Measurements from ENCODE around the gene DNMBP.

DNMBP gene, protein sequence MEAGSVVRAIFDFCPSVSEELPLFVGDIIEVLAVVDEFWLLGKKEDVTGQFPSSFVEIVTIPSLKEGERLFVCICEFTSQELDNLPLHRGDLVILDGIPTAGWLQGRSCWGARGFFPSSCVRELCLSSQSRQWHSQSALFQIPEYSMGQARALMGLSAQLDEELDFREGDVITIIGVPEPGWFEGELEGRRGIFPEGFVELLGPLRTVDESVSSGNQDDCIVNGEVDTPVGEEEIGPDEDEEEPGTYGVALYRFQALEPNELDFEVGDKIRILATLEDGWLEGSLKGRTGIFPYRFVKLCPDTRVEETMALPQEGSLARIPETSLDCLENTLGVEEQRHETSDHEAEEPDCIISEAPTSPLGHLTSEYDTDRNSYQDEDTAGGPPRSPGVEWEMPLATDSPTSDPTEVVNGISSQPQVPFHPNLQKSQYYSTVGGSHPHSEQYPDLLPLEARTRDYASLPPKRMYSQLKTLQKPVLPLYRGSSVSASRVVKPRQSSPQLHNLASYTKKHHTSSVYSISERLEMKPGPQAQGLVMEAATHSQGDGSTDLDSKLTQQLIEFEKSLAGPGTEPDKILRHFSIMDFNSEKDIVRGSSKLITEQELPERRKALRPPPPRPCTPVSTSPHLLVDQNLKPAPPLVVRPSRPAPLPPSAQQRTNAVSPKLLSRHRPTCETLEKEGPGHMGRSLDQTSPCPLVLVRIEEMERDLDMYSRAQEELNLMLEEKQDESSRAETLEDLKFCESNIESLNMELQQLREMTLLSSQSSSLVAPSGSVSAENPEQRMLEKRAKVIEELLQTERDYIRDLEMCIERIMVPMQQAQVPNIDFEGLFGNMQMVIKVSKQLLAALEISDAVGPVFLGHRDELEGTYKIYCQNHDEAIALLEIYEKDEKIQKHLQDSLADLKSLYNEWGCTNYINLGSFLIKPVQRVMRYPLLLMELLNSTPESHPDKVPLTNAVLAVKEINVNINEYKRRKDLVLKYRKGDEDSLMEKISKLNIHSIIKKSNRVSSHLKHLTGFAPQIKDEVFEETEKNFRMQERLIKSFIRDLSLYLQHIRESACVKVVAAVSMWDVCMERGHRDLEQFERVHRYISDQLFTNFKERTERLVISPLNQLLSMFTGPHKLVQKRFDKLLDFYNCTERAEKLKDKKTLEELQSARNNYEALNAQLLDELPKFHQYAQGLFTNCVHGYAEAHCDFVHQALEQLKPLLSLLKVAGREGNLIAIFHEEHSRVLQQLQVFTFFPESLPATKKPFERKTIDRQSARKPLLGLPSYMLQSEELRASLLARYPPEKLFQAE (N-terminal part only)

DNA sequence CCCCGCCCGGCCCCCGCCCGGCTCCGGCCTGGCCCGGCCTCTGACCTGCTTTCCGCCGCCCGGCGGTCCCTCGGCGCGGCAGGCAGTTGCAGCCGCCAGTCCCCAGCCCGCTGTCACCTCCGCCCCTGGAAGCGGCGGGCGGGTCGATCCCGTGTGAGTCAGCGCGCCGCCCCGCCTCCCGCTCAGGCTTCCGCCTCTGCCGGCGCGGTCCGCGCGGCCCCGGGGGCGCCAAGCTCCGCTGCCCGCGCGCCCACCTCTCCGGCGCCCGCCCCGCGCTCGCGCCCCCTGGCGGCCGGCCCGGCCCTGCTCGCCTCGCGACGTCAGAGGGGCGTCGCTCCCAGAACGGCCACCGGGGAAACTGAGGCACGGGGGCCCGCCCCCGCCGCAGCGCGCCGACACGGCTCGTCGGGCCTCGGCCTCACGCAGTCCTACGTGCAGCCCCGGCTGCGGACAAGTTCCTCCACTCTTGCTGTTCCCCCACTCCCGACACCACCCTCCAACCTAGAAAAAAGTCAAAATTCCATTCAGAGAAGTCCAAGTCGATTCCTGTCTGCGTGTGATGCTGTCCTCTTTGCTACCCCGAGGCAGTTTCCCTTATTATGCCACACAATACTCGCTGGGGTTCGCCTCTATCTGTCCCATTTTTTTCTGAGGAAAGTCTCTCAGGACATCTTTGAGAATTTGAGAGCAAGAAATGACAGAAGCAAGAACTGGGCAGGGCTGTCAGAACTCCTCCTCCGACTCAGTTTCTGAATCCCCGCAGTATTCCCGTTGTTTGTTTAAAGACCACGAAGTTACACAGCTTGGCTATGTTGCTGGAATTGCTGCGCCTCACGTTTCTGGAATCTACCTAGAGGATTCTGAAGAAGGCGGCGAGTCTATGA, at the start of gene DNMBP:
TSS of gene DNMBP (minus strand) at position 155 of the 884 bp plus-strand sequence. CDS start 37,823 bp downstream, outside the sequence.
- peak; percentile 82 for DNase-seq

DNA sequence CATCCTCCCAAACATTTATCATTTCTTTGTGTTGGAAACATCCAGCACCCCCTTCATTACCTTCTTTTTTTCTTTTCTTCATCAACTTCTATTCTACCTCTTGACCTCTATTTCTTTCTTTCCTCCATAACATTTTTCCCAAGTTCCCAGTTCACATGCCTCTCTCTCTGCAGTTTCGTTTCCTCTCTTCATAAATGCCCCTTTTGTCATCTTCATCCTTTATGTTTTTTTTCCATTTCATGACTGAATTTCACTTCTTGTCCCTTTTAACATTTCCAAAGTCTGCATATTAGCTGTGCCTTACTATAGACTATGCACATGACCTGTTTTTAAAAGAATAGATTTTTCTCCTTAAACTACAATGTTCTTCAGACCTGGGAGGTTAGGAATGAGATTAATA, 48.2 kb upstream of the DNMBP start:
- no peak for DNase-seq

DNA sequence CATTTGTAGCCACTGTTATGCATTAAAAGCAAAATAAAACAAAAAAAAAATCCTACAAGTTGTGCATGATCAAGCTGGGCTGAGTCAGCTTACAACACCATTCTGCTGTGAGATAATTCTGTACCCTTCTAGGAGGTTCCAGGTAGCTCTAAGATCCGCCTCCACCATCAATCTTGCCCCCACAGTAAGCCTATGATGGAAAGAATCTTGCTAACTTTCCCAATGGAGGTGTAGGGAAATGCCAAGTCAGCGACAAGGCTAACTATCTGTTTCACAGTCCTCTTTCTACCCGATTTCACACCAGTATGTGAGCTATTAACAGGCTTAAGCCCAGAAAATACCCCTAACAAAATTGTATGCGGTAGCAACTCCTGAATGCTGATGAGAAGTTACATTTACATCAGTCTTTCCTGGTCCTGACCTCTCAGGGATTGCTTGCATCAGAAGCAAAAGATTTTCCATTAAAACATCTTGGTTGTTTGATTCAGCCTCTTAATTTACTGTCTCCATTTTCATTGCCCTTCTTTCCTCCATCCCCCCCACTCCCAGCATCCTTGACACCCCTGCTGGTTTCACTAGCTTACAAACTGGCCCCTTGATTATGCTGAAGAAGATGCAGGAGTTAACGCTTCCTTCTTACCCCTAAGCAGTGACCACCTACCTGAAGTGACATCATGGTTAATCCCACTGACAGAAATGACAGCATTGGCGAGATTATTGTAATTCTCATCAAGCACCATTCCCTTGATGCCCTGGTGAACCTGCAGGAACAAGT, 44.1 kb upstream of the DNMBP start:
- no peak for DNase-seq

DNA sequence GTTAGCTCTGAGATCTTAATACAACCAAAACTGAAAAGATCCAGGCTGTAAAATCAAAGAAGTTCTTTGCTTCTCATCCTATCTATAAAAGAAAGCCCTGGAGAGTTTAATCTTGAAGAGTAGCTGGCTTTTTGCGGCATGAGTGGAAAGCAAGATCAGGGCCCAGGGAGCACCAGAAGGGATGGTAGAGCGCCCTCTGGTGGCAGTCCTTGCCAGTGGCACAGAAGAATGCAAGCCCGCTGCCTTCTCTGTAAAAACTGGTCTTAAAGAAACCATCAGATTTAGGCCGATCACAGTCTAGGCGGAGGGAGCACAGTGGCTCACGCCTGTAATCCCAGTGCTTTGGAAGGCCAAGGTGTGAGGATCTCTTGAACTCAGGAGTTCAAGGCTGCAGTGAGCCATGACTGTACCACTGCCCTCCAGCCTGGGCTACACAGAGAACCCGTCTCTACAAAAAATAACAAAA, 36.3 kb upstream of the DNMBP start:
- peak; percentile 86 for DNase-seq

DNA sequence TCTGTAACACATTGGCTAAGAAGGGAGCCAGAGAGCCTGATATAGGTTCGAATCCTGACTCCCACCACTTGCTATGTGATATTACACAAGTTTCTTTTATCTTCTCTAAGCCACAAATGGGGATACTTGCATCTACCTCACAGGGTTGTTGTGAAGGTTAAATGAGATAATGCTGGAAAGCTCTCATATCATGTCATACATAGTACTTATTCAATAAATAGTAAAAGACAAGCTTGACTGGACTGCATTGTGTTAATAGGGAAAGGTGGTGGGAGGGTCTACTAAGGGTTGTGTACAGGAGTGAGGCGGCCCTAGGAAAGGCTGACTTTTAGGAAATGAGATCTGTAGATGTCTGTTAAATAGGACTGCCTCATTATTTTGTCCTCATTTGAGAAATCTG, 35.8 kb upstream of the DNMBP start:
- no peak for DNase-seq

DNA sequence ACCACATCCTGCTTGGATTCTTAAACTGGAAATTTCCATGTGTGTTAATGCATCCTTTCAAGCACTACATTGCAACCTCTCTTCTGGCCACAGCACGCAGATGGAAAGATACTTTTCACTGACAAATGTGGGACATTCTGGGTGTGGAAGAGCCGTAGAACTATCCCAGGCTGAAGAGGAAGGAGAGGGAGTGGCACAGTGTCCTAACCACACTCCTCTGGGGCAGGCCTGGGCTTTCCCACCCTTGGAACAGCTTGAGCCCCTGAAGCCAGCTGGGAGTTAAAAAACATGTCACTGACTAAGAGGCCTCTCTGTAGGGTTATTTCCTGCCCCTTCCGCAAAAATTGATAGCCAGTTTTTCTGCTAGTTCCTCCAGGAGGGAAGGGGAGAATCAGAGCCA, 34.0 kb upstream of the DNMBP start:
- DNase-seq = no peak

DNA sequence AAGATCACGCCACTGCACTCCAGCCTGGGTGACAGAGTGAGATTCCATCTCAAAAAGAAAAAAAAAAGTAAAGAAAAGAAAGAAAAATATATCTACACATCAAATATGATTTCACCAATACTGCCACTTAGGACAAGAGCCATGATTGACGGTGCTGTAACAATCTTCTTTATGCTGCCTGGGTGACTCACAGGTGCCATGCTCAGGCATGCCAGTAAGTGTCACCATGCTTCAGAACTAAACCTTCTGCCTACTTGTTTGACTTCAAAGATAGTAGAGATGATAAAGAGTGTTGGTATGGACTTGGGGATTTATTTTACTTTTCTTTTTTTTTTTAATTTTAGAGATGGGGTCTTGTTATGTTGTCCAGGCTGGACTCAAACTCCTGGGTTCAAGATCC, 33.6 kb upstream of the DNMBP start:
- DNase-seq = no peak

DNA sequence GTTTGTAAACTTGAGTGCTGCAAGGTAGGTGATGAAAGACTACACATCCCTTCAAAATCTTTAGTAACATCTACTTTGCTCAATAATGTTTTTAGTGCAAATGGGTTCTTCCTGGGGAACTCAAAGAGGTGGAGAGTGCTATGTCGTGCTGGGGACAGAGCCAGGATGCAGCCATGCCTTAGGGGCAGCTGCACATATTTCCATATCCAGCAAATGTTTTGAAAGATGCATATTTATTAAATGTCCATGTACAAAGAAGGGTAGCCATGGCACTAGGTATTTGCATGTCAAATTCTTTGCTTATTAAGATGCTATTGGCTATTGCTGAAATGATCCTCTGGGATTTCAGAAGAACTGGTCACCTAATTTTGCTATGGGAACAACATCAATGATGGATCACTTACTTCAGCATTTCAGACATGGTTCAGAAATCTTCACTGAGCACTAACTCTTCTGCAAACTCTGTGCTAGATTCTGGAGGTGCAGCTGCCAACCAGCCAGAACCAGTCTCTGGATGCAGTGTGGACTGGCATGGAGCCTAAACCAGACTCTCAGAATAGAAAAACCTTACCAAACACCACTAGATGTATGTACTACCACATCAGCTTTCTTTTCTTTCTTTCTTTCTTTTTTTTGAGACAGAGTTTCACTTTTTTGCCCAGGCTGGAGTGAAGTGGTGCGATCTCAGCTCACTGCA, 31.7 kb upstream of the DNMBP start:
- DNase-seq = no peak

DNA sequence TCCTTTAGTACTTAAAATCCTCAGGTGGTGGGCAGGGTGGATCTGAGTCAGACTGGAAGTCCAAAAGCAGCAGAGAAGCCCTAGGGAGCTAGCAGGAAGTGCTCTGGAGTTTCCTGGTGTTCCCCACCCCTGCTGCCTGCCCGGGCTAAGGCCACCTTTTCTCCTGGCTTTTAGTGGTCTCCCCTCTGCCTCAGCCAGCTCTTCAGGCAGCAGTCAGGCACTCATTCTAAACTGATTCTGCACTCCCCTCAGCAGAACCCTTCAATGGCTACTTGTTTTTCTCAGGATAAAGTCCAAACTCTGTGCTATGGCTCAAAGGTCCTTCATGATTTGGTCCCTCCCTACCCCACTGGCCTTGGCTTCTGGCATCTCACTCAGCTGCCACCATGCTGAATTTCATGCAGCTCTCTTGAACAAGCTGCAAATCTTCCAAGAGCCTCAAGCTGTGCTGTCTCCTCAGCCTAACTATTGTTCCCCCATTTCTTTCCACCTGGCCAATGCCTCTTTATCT, 28.9 kb upstream of the DNMBP start:
- DNase-seq = no peak

DNA sequence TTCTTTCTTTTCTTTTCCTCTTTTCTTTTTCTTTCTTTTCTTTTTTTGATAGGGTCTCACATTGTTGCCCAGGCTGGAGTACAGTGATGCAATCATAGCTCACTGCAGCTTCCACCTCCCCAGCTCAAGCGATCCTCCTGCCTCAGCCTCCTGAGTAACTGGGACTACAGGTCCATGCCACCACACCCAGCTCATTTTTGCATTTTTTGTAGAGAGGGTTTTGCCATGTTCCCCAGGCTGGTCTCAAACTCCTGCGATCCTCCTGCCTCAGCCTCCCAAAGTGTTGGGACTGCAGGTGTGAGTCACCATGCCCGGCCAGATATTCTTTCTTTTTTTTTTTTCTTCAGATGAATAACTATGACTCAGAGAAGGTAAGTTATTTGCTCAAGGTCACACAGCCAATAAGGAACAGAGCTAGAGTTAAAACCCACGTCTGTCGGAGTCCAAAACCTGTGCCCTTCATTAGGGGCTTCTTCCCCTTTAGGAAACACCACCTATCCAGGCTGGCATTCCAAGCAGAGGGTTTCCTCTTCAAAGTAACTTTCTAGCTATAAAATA, 28.1 kb upstream of the DNMBP start:
- DNase-seq = no peak

DNA sequence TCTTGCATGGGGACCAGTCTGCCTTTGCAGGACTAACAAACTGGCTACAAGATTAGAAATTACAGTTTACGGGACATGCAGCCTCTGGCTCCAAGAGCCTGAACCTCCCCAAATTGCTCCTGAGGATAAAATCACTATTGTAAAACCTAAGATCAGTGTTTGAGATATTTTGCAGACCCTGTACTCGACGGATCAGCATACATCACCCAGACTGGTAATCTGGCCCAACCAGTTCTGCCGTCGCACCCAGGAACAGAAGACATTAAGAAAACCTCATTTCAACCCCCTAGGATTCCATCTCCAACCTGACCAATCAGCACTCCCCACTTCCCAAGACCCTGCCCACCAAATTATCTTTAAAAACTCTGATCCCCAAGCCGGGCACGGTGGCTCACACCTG, 27.1 kb upstream of the DNMBP start:
- DNase-seq = no peak

DNA sequence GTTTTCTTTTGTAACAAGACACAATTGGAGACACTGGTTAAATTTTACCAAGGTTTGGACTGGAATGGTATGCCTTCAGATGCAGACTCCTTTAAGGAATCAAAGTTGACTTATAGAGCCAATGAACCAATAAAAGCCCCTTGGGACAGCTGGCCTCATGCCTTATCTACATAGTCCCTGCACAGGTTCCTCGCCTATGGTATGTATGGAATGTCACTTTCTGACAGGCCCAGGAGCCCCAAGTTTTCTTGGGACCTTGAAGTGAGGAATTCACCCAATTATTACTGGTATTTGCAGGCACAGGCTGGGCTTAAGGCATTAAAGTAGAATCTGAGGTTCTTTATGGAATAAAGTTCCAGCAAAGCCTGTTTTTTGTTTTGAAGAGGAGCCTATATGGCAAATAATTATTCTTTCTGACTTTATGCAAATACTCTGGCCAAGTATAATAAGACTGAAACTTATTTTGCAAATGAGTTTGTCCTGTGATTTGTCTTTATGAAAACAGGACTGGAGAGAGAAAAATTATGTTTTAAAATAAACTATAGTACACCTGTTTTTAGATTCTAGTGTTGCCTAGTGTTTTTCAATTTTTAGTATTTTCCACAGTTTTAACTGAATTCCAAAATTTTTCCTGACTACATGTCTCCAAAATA, 24.1 kb upstream of the DNMBP start:
- no peak for DNase-seq

DNA sequence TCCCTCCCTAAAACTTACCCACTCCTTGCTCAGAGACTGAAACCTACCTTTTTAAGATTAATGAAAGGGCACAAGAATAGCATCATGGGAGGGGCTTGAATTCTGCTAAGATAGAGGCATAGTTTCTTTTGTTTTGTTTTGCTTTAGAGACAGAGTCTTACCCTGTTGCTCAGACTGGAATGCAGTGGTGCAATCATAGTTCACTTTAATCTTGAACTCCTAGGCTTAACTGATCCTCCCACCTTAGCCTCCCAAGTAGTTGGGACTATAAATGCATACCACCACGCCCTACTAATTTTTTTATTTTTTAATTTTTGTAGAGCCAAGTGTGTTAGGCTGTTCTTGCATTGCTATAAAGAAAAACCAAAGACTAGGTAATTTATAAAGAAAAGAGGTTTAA, 17.7 kb upstream of the DNMBP start:
- DNase-seq = no peak

DNA sequence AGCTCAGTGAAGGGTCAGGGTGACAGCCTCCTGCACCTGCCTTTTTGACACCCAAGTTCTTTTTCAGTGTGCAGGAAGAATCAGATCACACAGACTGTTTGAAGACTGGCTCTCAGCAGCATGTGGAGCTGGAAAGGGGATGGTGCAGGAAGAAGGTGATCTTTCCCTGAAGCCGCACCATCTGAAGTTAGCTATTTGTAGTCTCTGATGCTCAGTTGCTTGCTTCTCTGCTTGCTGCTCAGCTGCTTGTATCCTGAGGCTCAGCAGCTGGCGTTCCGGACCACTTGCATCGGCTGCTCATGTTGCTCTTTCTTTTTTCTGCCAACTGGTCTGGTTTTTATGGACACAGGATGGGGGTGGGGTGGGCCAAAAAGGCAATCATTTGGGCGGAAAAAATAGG, 15.8 kb upstream of the DNMBP start:
- no peak for DNase-seq

DNA sequence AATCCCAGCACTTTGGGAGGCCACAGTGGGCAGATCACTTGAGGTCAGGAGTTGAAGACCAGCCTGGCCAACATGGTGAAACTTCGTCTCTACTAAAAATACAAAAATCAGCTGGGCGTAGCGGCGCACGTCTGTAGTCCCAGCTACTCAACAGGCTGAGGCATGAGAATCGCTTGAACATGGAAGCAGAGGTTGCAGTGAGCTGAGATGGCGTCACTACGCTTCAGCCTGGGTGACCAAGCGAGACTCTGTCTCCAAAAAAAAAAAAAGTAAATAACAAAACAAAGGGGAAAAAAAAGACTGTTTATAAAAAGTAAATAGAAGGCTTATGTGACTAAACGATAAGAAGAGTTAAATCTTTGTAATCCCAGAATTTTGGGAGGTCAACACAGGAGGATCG, 15.0 kb upstream of the DNMBP start:
- no peak for DNase-seq

DNA sequence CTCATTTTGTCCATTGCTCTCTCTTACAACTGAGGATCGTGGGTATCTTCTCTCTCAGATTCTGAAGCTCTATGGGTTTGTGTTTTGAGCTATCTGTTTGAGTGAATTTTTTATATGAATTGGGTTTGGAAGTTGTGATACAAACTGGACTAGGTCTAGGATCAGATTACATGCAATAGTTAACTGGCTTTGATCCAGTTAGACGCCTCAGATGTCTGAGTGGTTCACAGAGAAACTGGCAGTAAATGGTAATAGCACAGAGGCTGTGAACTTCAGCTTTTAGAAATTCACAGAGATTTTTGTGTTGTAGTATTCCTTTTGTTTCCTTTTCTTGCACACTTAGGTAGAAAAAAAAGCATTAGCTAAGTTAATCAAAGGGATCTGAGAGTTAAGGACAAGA, 12.7 kb upstream of the DNMBP start:
- no peak for DNase-seq

DNA sequence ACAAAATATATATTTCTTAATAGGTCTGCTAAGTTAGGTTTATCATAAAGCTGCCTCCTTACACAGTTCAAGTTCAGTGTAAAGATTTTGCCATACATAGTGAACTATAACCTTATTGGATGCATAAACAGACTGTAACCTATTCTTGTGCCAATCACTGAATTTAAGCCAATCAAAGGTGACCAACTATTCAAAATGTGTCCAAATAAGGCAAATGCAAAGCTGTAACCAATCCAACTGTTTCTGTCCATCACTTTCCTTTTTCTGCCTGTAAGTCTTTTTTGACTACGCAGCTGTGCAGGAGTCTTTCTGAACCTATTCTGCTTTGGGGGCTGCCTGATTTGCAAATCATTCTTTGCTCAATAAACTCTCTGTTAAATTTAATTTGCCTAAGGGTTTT, 11.6 kb upstream of the DNMBP start:
- no peak for DNase-seq

DNA sequence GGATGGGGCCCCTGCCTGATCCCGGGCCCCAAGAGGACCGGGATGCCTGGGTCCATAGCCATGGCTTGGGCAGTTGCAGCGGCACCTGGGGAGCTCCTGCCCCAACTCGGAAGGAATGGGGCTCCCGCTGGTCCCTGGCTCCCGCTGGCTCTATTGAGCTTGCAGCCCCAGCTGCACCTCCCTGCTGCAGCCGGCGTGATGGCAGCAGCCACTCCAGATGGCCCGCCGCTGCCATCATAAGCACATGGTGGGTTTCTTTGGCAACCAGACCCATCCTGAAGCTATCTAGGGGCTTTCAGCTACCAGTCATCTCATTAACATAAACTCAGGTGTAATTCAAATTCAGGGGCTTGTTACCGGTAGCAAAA, 11.1 kb upstream of the DNMBP start:
- no peak for DNase-seq

DNA sequence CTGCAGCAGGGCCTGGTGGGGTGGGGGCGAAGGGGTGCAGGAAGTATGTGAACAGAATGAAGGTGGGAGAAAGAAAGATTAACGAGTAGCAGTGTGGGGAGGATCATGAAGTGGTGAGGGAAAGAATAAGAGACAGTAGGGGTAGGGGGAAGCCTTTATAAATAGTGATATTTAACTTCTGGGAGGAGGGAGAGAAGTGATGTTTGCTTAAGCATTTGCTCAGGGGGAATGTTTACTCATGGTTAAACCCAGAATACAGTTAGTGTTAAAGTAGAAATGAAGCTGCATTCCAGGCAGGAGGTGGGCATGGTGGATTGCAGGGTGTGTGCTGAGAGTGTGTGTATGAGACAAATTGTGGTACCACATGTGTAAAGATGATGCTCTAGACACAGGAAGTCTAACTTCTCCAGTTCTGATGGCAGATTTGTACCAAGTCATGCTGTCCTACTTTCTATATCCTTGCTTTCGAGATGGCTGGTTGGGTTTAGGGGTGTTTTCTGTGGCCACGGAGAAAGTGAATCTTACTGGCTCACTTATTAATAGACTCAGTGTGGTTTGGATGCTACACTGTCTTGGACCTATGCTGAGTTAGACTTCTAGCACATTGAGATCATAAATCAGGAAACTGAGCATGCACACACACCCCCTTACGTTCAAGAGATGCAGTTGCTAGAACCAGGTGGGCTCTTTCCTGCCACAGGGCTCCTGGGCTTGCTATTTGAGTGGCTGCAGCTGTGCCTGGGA, 10.6 kb upstream of the DNMBP start:
- DNase-seq = no peak
